MM.1S (cell line): Measurements from ENCODE around the gene MAPKAPK5.

ENCODE experiments used
- DNase-seq: peaks from one replicate; pipeline ENCODE4 v3.0.0-alpha.2; 2015
- H2AFZ ChIP-seq: fragments of 300-600 bp; sonication (generic); 2 replicates; pipeline ENCODE4 v1.6.0; 2016; ENCODE audit warnings: antibody characterized with exemption, low read length
- H3F3A ChIP-seq: fragments of 300-600 bp; sonication (generic); 2 replicates; pipeline ENCODE4 v1.6.1; 2016; ENCODE audit warnings: mild to moderate bottlenecking, antibody characterized with exemption, low read length, moderate library complexity, mixed read lengths; ENCODE audit not compliant: insufficient read depth
- H3K27ac ChIP-seq: fragments of 300-600 bp; sonication (generic); 2 replicates; pipeline ENCODE4 v1.5.1; 2016; ENCODE audit warnings: mild to moderate bottlenecking, low read length
- H3K27me3 ChIP-seq: fragments of 300-600 bp; sonication (generic); replicated peaks from 2 replicates; pipeline ENCODE4 v1.6.0; 2016; ENCODE audit warnings: low read length; ENCODE audit not compliant: insufficient read depth
- H3K36me3 ChIP-seq: fragments of 300-600 bp; sonication (generic); replicated peaks from 2 replicates; pipeline ENCODE4 v1.6.1; 2016; ENCODE audit warnings: mild to moderate bottlenecking, low read length, mixed read lengths; ENCODE audit not compliant: insufficient read depth
- H3K4me1 ChIP-seq: fragments of 300-600 bp; sonication (generic); 2 replicates; pipeline ENCODE4 v1.6.1; 2016; ENCODE audit warnings: low read length, mixed read lengths
- H3K4me2 ChIP-seq: fragments of 300-600 bp; sonication (generic); 2 replicates; pipeline ENCODE4 v1.6.0; 2016; ENCODE audit warnings: low read depth, low read length
- H3K4me3 ChIP-seq: fragments of 300-600 bp; sonication (generic); 2 replicates; pipeline ENCODE4 v1.5.1; 2016; ENCODE audit warnings: low read length, mixed read lengths
- H3K79me2 ChIP-seq: fragments of 300-600 bp; sonication (generic); 2 replicates; pipeline ENCODE4 v1.6.1; 2016; ENCODE audit warnings: mixed run types, low read length, mixed read lengths
- H3K9ac ChIP-seq: fragments of 300-600 bp; sonication (generic); 2 replicates; pipeline ENCODE4 v1.6.1; 2016; ENCODE audit warnings: low read length, mixed read lengths
- H3K9me2 ChIP-seq: fragments of 300-600 bp; sonication (generic); replicated peaks from 2 replicates; pipeline ENCODE4 v1.6.1; 2016; ENCODE audit warnings: mild to moderate bottlenecking, low read length, mixed read lengths; ENCODE audit not compliant: insufficient read depth
- H3K9me3 ChIP-seq: fragments of 300-600 bp; sonication (generic); replicated peaks from 2 replicates; pipeline ENCODE4 v1.6.1; 2016; ENCODE audit warnings: mild to moderate bottlenecking, low read length, mixed read lengths; ENCODE audit not compliant: insufficient read depth
- H4K20me1 ChIP-seq: fragments of 300-600 bp; sonication (generic); 2 replicates; pipeline ENCODE4 v1.6.1; 2016; ENCODE audit warnings: mild to moderate bottlenecking, low read length, moderate library complexity, mixed read lengths; ENCODE audit not compliant: insufficient read depth
- EZH2 ChIP-seq: fragments of 300-600 bp; sonication (generic); optimal IDR thresholded peaks from 2 replicates; pipeline ENCODE3; 2017; ENCODE audit warnings: low read depth, mild to moderate bottlenecking, antibody characterized with exemption, low read length, mixed read lengths
- EZH2phosphoT487 ChIP-seq: fragments of 300-600 bp; sonication (generic); IDR thresholded peaks from 2 replicates; pipeline ENCODE4 v1.6.1; 2018; ENCODE audit warnings: antibody characterized with exemption, low read length
- TF ChIP-seq, protein P1 (sequence below): fragments of 300-600 bp; sonication (generic); IDR thresholded peaks from 2 replicates; pipeline ENCODE4 v1.5.1; 2016; ENCODE audit warnings: antibody characterized with exemption, low read length, mixed read lengths

MAPKAPK5 gene

DNA sequence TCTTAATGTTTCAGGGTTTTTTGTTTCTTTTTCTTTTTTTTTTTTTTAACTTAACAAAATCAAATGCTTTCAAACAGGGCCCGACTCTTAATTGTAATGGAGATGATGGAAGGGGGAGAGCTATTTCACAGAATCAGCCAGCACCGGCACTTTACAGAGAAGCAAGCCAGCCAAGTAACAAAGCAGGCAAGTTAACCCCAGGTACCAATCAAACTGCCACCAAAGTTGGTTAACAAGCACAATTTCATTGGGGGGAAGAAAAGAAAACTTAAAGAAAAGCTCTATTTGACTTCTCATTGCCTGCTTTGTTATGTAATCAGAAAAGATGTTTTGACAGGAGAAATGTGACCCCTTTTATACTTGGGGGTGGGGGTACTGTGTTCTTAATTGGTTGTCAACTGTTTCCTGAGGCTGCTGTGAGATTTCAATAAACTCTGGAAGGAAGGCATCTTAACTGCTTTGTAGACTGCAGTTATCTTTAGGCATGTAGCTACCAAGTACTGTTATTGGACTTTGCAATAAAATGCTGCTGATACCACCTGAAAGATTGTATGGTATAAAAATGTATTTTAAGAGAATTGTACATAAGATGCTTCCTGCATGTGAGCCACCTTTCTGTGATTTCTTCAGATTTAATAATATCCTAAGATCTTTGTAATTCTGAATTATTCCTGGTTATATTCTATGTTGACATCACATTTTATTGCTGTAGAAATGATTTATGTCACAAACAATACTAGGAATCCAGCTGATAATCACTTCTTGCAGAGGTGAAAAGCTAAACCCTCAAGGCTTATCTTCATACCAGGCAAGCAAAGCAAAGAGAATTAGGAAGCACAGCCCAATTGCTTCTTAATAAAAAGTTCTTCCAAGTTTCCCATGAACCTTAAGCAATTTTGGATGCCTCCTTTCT is 26.9 kb downstream of the MAPKAPK5 start:
- no peak for DNase-seq
- no peaks in the 10 kb centered on the region for H3K36me3 ChIP-seq
- H3K9me2 ChIP-seq: no peaks in the 10 kb centered on the region
- no peak overlapping the region for H3K4me2 ChIP-seq
- H3K9me3 ChIP-seq: no peaks in the 10 kb centered on the region
- no peak overlapping the region for H3K4me3 ChIP-seq
- H3K9ac ChIP-seq: no peak overlapping the region
- no peak overlapping the region for H3K27ac ChIP-seq
- no peak overlapping the region for H2AFZ ChIP-seq
- no peaks in the 10 kb centered on the region for H3F3A ChIP-seq
- no peaks in the 10 kb centered on the region for H3K27me3 ChIP-seq
- H3K4me1 ChIP-seq: no peaks in the 10 kb centered on the region
- TF ChIP-seq, protein P1, sequence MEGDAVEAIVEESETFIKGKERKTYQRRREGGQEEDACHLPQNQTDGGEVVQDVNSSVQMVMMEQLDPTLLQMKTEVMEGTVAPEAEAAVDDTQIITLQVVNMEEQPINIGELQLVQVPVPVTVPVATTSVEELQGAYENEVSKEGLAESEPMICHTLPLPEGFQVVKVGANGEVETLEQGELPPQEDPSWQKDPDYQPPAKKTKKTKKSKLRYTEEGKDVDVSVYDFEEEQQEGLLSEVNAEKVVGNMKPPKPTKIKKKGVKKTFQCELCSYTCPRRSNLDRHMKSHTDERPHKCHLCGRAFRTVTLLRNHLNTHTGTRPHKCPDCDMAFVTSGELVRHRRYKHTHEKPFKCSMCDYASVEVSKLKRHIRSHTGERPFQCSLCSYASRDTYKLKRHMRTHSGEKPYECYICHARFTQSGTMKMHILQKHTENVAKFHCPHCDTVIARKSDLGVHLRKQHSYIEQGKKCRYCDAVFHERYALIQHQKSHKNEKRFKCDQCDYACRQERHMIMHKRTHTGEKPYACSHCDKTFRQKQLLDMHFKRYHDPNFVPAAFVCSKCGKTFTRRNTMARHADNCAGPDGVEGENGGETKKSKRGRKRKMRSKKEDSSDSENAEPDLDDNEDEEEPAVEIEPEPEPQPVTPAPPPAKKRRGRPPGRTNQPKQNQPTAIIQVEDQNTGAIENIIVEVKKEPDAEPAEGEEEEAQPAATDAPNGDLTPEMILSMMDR: no peak
- no peak for TF ChIP-seq EZH2phosphoT487
- no peak for TF ChIP-seq EZH2
- H4K20me1 ChIP-seq: no peaks in the 10 kb centered on the region
- H3K79me2 ChIP-seq: peaks cover 7% of the 10 kb centered on the region; the same call in 1 of the 2 replicates

DNA sequence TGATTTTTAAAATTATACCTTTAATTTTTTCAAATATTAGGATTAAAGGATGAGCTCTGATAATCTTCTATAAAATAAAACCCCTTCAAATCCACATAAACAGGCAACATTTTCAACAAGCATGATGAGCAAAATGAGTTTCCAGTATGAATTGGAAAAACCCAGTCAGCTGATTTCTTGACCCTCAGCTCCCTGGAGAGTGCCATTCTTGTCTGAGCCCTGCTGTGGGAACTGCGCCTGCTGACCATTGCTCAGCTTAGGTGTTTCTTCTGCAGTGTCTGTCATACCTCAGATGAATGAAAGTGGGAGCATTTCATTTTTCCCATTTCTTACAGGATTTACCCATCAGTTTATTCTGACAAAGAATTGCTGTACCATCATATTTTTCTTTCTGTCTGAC is 27.6 kb downstream of the MAPKAPK5 start:
- no peak overlapping the region for H3K4me3 ChIP-seq
- no peaks in the 10 kb centered on the region for H3K4me1 ChIP-seq
- no peak for DNase-seq
- no peak overlapping the region for H2AFZ ChIP-seq
- H3K4me2 ChIP-seq: no peak overlapping the region
- no peak overlapping the region for H3K9ac ChIP-seq
- H3K36me3 ChIP-seq: no peaks in the 10 kb centered on the region
- no peaks in the 10 kb centered on the region for H3K9me3 ChIP-seq
- no peaks in the 10 kb centered on the region for H3K9me2 ChIP-seq
- H3K79me2 ChIP-seq: peaks cover 5% of the 10 kb centered on the region; the same call in 1 of the 2 replicates
- no peak overlapping the region for H3K27ac ChIP-seq
- no peaks in the 10 kb centered on the region for H3F3A ChIP-seq
- no peaks in the 10 kb centered on the region for H4K20me1 ChIP-seq
- TF ChIP-seq, protein P1: no peak
- TF ChIP-seq EZH2phosphoT487 (no peak), EZH2 (no peak)
- no peaks in the 10 kb centered on the region for H3K27me3 ChIP-seq

DNA sequence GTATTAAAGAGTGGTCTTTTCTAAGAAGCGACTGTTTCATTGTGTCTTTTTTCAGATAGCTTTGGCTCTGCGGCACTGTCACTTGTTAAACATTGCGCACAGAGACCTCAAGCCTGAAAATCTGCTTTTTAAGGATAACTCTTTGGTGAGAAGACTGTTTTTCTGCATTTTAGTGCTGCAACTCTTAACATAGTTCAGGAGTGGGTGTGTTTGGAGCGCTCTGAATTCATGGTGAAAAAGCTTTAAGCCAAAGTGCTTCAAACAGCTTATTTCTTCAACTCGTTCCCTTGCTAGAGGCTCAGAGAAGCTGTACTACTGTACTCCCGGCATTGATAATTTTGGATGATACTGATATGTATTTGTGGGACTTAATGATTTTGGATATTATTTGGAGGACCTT is 28.2 kb downstream of the MAPKAPK5 start:
- Histone ChIP-seq H3K9me3 (no peaks in the 10 kb centered on the region), H2AFZ (no peak overlapping the region), H3K4me2 (no peak overlapping the region), H3K4me3 (no peak overlapping the region), H3K27ac (no peak overlapping the region), H3K79me2 (peaks cover under 1% of the 10 kb centered on the region; the same call in 1 of the 2 replicates), H3K9ac (no peak overlapping the region), H3K27me3 (no peaks in the 10 kb centered on the region), H4K20me1 (no peaks in the 10 kb centered on the region), H3K9me2 (no peaks in the 10 kb centered on the region), H3F3A (no peaks in the 10 kb centered on the region), H3K4me1 (no peaks in the 10 kb centered on the region), H3K36me3 (no peaks in the 10 kb centered on the region)
- TF ChIP-seq EZH2phosphoT487 (no peak), EZH2 (no peak)
- TF ChIP-seq, protein P1: no peak
- DNase-seq: no peak
